ENCODE measurements around the gene CORO2A.

DNA sequence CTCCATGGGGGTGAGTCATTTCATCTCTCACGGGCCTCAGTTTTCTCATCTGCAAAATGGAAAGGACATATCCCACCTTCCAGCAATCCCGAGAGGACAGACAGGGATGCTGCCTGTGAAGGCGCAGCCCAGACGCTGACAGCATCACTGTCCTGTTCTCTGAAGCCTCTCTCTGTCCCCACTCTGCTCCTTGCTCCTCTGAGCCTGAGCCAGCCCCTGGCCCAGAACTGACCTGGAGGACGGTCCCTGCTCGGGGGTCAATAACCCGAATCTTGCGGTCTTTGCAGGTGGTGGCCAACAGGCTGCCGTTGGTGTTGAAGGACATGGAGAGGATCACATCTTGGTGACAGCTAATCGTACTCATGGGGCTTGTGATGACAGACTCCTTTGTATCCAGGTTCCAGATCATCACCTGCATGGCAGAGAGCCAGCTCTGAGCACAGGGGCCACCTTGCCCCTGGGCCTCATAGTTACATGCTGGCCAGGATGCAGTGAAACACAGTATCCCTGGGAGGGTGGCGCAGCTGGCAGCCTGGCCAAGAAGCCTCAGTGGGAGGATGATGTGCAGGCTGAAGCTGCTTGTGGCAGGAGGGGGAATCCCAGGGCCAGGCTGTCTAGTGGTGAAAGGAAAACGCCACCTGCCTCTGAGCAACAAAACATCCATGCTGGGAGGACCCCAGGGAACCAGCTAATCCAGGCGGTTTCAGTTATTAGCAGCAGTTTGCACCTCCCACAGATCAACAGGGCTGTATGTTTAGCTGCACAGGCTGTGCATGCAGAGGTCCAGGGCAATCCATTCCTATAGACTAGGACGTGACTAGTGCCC is 59.4 kb downstream of the CORO2A start:
- TF ChIP-seq, protein P1, sequence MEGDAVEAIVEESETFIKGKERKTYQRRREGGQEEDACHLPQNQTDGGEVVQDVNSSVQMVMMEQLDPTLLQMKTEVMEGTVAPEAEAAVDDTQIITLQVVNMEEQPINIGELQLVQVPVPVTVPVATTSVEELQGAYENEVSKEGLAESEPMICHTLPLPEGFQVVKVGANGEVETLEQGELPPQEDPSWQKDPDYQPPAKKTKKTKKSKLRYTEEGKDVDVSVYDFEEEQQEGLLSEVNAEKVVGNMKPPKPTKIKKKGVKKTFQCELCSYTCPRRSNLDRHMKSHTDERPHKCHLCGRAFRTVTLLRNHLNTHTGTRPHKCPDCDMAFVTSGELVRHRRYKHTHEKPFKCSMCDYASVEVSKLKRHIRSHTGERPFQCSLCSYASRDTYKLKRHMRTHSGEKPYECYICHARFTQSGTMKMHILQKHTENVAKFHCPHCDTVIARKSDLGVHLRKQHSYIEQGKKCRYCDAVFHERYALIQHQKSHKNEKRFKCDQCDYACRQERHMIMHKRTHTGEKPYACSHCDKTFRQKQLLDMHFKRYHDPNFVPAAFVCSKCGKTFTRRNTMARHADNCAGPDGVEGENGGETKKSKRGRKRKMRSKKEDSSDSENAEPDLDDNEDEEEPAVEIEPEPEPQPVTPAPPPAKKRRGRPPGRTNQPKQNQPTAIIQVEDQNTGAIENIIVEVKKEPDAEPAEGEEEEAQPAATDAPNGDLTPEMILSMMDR (IDR thresholded peaks at IDR 0.05; ENCODE audit: extremely low read depth in 1 of 2, insufficient read depth in 1 of 2, low read depth in 1 of 2, low read length in 2 of 2), result no peak
- TF ChIP-seq POLR2A (IDR thresholded peaks at IDR 0.05; ENCODE audit: low read depth, low read length), result no peak
